ENCODE measurements around the gene MIR17HG.
"Not testable (repeated sequence)": the region's sequence is repeated elsewhere in the genome, so short reads cannot be mapped to it uniquely, and the experiment has no call there.

MIR17HG gene

GRCh38 chr13:91347996-91348905 is 764 bp downstream of the MIR17HG start:
- peak; percentile 62 for DNase-seq

DNA sequence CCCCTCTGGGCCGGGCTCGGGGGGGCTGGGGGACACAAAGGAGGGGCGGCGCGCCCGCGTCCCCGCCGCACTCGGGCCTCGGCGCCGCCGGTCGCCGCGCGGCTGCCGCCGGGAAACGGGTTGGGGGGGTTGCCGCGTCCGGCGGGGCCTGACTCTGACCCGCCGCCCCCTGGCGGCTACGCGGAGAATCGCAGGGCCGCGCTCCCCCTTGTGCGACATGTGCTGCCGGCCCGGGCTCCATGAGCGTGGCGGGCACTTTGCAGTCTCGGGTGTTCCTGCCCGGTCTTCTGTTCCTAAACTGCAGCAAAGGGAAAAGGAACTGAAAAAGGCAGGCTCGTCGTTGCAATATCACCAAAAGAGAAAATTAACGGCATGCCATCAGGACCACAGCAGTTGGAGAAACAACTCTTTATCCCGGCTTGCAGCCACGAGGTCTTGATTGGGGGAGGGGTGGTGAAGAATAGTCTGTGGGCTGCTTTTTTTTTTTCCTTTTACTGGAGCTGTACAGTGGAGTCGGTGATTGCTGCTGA is 1.5 kb downstream of the MIR17HG start:
- DNase-seq = peak; percentile 95

- peak; percentile 40 for DNase-seq
Observed at GRCh38 chr13:91349992-91350911, 2.8 kb downstream of the MIR17HG start.

DNA sequence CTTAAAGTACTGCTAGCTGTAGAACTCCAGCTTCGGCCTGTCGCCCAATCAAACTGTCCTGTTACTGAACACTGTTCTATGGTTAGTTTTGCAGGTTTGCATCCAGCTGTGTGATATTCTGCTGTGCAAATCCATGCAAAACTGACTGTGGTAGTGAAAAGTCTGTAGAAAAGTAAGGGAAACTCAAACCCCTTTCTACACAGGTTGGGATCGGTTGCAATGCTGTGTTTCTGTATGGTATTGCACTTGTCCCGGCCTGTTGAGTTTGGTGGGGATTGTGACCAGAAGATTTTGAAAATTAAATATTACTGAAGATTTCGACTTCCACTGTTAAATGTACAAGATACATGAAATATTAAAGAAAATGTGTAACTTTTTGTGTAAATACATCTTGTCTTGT is 3.6 kb downstream of the MIR17HG start:
- no peak for DNase-seq

GRCh38 chr13:91351980-91352379 is 4.5 kb downstream of the MIR17HG start:
- no peak for DNase-seq

- not testable (repeated sequence) for DNase-seq
Observed at GRCh38 chr13:91352891-91353290, 5.4 kb downstream of the MIR17HG start.

DNA sequence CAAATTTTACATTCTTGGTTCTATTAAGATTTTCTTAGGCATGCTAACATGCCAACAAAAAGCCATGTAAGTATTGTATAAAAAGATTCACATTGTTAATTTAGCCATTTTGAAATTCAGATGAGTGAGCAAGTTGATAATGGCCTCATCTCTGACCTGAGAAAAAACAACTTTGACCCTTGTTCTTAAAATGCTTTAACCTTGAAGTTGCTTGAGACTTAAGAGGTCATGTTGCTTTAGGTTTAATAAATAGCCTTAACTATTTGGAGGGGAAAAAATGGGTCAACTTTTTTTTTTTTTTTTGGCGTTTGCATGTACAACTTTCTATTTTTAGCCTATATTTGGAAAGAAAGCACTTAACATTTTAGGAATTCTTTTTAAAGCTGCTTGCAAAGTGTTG is 6.0 kb downstream of the MIR17HG start:
- DNase-seq = no peak

GRCh38 chr13:91355099-91355825 is 7.8 kb downstream of the MIR17HG start:
- DNase-seq = peak; percentile 56

DNA sequence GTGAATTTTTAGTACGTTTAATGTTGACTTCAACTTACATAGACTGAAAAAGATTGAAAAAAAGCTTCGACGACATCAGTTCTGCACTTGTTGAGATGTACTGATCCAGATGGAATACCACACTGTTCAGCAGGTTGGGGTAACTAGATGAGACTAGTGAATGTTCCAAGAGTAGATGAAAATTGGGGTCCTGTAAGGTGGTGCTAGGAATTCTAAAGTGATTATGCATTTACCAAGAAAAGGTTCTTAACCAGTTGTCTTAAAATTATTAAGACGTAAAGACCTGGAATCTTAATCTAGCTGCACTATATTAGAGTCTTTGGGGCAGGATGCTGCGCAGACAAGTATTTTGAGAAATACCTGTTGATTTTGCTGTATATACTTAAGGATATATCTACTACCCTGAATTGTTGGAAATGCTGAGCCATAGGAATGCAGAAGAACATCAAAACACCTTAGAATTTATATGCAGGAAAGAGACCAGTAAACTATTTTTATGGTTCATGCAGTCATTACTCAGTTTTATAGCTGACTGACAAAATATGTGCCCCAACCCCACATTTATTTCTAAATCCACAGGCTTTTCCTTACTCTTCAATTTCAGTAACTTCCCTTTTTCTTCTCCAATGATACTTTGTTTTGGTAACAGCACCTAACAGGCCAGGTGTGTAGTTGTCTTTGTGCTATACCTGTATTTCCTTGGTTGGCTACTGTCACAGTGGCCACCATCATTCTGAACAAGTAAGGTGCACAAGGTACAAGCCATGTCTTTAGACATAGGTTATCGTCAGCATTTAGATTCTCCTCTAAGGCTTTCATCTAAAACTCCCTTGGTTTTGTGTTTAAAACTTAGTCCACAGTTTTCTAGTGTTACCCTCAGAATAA is 8.6 kb downstream of the MIR17HG start:
- peak; percentile 56 for DNase-seq

DNA sequence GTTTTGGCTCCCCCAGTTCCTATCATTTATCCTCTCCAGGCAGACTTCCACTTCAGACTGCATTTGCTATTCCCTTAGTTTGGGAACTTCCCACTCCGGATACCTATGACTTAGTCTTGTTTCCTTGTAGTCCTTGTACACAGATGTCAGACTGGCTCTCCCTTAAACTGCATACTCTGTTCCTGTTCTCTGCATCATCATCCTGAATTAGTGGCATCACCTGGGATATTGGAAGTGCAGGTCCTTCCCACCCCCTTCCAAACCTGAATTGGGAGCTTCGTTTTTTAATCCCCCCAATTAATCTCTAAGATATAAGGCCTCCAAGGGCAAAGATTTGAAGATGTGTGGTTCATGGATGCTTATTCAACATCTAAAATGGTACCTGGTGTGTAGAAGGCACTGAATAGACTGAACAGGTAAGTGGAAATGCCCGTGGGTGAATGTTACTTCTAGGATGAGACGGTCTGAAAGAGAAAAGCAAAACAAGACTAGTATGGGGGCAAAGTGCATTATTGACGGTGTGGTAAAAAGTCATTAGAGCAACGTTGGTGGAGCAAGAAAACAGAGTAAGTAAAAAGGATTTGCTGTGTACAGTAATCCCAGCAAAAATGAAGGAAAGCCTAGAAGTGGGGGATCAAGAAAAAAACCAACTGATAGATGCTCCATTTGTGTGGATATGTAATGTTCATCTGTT is 9.6 kb downstream of the MIR17HG start:
- peak; percentile 79 for DNase-seq

GRCh38 chr13:91357613-91358386 is 10.3 kb downstream of the MIR17HG start:
- DNase-seq = peak; percentile 78

DNA sequence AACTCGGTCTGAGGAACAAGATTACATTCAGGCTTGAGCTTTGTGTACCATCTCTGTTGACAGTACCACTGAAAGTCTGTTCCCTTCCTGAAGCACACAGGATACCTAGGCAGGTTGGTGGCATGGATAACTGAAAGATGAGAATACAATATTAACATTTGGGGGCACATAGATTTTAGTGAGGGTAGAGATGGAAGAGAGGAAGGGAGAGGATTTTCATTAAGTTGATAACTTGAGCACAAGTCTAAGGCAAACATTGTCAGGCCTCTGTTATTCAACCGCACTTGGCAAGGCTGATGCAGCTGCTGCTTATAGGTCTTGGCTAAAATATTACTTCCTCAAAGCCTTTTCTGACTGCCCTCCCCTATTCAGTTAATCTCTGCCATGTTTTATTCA is 10.9 kb downstream of the MIR17HG start:
- DNase-seq = peak; percentile 74

DNA sequence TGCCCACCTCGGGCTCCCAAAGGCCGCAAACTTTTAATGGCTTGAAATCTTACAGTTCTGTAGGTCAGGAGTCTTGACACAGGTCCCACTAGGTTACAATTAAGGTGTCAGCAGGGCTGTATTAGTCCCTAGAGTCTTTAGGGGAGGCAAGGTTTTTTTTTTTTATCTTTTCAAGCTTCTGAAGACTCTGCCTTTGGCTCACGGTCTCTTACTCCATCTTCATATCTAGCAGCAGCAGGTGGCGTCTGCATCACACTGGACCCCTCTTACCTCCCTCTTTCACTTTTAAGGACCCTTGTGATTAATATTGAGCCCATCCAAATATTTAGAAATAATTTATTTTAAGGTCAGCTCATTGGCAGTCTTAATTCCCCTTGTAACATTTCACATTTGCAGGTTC is 11.6 kb downstream of the MIR17HG start:
- peak; percentile 60 for DNase-seq

- DNase-seq = peak; percentile 54
Observed at GRCh38 chr13:91359631-91360030, 12.1 kb downstream of the MIR17HG start.

DNA sequence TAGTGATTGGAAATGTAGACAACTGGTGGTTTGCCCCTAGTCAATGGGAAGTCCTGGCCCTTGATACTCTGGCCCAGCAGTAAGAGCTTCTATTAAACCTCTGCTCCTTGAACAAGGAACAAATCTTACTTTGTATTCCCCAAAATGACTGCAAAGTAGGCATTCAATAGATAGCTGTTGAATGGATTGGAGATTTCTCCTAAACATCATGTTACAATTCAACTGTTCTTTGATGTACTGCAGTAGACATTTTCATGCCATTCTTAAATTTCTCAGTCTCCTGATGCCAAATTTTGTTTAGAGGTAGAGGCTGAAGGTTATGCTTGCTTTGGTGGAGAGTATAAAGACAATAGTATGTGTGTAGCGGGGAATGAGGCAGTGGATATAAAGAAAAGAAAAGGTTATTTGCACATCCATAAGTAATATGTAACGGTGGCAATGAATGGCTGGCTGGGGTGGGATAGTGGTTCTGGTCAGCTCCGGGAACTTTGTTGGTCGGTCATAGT is 12.8 kb downstream of the MIR17HG start:
- DNase-seq = peak; percentile 50

DNA sequence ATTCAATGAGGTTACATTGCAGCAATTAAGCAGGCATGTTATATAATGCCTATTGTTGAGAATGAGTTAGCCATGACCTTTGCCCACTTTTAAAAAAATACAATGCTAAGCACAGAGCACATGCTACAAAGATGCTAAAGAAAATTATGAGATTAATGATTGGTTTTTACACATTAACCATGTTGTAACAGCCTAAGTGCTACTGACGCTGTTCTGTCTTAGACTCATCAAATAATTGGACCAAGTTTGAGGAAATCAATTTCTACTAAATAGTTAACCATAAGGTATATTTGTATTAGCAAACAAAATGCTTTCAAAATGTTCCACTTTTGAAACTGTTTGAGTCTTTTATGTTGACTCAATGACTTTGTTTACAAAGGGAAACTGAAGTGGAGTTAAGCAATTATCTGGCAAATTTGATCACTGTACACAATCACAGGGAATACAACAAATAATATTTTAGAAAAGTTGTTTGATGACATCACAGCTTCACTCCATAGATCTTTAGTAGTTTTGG is 14.3 kb downstream of the MIR17HG start:
- DNase-seq = no peak

- DNase-seq = peak; percentile 42
Observed at GRCh38 chr13:91362908-91363307, 15.4 kb downstream of the MIR17HG start.

GRCh38 chr13:91368101-91368500 is 20.6 kb downstream of the MIR17HG start:
- DNase-seq = no peak

DNA sequence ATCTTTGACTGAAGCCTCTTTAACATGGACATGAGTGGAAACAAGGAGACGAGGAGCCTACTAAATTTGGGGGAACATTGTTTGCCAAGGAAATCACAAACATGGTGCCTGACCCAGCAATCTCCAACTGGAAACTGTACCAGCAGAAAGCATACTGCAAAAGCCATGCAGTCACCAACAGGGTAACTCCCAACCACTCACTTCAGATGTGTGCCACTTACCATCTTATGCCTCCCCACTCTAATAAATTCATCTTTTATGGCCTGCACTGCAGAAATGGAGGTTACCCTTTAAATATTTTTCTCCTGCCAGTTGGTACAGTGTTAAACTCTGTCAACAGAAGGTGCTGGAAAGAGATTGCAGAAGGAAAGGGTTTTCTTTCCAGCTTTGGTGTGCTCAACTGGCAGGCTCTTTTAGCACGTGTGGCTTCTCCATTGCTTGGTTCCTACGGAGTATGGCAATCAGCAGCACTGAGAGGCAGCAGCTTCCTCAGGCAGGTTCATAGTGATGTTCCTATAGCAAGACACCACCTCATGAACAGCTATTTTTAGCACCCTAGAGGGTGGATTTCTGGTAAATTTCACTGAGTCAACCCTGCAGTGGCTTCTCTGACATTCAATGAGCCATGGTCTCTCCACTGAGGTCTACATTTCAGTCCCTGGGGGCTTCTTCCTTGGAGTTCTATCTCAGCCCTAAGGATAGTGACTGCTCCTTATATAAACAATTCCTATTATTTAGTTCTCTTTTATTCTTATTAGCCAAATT is 21.4 kb downstream of the MIR17HG start:
- DNase-seq = no peak
